SKM-1 (cell line): ENCODE results near the gene BMPR1B.

ENCODE experiments used
- DNase-seq: peaks from one replicate; lab custom pipeline; 2025; ENCODE audit not compliant: unreplicated experiment; lab: John Stamatoyannopoulos, UW

BMPR1B gene

DNA sequence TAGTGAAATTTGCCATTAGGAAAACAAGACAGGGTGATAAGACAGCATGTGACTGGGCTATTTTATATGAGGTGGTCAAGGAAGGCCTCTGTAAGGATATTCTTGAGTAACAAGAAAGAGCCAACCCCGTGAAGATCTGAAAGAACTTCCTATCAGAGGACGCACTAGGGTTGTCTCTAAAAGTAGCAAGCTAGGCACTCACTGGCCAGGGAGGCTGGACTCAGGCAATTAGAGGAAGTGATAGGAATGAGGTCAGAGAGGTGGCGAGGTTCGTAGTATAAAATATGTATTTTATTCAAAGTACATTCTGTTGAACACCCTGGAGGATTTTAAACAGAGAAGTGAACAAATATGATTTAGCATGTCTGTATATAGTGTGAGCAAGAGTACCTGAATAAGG lies 4.6 kb downstream of the BMPR1B start:
- DNase-seq = no peak

DNA sequence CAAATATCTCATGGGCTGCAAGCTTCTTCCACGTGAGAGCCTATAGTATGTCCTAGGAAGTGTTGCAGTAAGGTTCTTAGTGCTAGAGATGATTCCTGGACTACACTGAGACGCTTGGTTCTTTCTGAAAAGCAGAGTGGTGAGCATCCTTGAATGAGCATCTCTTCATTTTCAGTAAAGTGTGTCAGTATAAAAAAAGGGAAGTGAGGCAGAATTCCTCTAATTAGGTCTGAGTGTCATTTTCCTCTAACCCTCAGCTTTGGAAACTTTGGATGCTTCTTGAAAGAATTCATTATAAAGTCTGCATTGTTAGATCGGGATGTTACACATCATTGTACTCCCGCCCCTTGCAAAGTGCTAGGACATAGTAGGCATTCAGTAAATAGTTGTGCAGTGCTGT lies 5.2 kb downstream of the BMPR1B start:
- no peak for DNase-seq

DNA sequence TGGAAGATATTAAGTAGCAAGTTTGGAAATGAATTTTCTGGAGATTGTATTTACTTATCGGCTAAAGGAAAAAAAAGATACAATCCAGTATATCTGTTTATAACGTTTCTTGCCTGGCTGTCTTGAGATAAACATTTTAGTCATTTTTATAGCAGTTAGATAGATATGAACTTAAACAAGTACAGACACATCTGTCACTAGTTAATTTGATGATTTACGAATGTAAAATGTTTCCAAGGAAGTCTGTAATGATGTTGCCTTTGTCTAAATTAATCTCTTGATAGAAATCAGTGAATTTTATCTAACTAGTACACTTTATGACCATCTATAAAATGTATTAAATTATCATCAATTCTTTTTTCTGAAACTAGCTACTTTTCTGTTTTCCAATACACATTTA lies 5.7 kb downstream of the BMPR1B start:
- DNase-seq = no peak

- no peak for DNase-seq
Measured at GRCh38 chr4:94764069-94764468, 6.3 kb downstream of the BMPR1B start.

GRCh38 chr4:94765174-94765573 lies 7.4 kb downstream of the BMPR1B start:
- no peak for DNase-seq

DNA sequence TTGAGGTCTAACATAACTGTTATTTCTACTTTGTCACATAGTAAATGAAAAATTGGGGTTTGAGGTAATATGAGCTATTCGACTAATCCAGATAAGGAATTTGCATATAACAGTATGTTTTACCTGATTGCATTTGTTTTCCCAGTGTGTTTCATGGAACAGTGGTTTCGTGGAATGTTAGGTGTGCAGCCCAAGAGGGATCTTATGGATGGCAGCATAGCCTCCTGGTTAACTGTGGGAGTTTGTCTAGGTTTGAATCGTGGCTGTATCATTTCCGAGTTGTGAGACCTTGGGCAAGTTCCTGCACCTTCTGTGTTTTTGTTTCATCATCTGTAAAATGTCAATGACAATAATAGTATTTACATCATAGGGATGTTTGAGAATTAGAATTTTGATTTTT lies 7.9 kb downstream of the BMPR1B start:
- no peak for DNase-seq

DNA sequence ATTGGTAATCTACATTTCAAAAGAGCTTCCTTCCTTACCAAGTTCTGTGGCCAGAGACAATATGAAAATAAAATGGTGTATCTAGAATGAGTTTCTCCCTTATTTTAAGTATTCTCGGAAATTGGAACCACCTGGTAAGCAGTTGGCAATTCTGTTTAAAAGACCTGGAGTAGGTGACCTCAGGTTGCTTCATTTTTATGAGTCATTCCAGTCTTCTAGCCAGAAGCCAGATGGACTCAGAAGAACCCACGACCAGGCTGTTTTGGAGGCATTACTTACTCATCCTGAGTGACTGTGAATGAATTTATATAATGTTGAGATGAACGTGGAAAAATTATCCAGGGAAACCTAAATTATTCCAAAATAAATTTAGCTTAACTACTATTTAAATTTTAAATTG lies 9.1 kb downstream of the BMPR1B start:
- no peak for DNase-seq

GRCh38 chr4:94767446-94767845 lies 9.7 kb downstream of the BMPR1B start:
- DNase-seq = no peak

DNA sequence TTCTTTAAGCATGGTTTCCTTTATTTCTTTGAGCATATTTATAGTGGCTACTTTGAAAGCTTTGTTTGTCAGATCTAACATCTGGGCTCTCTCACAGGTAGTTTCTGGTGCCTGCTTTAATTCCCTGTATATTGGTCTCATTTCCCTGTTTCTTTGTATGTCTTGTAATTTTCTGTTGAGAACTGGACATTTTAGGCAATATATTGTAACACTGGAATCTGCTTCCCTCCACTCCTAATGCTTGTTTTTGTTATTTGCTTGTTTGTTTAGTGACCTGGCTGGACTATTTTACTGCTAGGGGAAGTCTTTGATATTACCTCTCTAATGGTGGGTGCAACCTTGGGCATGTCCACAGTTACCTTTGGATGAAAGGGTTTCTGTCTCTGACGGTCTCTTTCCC lies 25.0 kb downstream of the BMPR1B start:
- DNase-seq = no peak

DNA sequence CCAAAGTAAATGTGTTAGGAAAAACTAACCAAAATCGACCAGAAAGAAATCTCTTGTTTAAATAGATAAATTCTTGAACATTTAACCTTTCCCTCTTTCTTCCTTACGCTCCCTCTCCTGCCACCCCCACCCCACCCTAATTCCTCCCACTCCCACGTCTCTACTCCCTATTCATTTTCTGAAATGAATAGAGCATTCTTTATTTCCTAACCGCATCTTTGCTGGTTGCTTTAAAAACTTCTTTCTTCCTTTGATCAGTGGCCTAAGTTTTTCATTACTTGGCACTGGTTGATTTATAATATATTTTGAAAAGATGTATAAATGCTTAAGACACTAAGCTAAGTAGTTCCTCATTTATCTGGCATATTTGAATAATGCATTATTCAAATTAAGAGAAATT lies 33.9 kb downstream of the BMPR1B start:
- no peak for DNase-seq

DNA sequence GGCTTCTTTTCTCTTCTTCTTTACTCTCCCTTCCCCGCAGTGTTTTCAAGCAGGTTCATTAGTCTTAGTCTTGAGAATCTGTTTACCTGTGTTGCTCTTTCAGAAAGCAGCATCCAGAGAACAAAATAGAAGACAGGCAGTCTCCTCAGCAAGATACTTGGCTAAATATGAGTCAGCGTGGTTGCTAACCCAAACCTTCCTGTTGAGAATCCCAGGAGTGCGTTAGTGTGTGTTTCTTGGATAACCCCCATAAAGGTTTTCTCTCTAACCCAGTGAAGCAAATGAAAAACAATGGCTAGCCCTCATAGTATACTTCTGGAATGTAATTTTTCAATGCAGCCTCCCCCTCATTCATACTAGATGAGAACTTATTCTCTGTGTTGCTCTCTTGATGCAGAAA lies 41.1 kb downstream of the BMPR1B start:
- no peak for DNase-seq

- DNase-seq = no peak
Measured at GRCh38 chr4:94801016-94801415, 43.3 kb downstream of the BMPR1B start.

DNA sequence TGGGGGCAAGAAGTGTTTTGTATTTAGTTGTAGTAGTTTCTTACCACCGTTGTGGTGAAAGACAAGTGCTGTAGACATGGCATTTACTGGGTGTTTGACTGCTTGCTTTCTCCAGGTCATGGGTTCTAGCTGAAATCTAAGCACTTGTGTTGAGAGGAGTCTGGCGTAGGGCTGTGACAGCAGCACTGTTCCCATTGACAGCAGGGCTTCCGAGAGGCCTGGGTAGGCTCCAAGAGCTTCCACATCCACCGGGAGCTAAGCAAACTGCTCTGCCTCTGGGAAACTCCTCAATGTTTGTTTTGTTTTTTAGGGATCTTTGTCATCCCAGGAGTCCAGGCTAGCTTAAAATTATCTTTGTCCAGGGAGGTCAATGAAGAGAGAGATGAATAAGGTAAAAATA lies 44.3 kb downstream of the BMPR1B start:
- DNase-seq = no peak

- no peak for DNase-seq
Measured at GRCh38 chr4:94803181-94803580, 45.4 kb downstream of the BMPR1B start.

DNA sequence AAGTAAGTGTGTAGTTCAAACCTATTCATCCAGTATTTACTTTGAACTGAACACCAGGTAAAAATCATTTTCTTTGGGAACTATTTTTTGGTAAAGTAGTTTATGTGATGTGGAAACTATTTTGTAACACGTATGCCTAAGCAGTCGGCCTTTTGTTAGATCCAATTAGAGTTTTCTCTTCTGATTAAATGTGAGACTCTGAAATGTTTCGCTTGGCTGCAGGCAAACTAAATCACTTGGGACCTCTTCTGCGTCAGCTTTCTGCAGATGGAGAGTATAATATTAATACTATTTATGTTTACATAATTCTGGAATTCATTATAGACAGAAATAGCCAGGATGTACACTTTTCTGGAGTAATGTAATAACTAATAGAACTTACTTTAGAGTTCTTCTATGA lies 46.9 kb downstream of the BMPR1B start:
- DNase-seq = no peak

DNA sequence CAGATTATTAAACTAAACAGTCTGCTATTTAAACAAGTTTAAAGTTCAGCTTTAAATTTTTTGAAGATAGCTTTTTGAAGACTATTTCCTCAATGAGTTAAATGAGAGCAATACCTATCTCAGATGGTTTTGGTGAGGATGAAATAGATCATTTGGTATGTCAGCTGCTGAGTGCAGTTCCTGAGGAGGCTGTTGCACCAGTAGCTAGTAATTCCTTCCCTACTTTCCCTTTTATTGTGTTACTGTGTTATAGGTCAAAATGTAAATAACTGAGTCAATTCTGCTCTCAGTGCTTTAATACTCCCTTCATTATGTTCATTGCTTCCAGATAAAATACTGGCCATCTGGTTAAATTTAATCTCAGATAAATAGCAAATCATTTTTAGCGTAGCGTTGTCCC lies 48.6 kb downstream of the BMPR1B start:
- DNase-seq = no peak

DNA sequence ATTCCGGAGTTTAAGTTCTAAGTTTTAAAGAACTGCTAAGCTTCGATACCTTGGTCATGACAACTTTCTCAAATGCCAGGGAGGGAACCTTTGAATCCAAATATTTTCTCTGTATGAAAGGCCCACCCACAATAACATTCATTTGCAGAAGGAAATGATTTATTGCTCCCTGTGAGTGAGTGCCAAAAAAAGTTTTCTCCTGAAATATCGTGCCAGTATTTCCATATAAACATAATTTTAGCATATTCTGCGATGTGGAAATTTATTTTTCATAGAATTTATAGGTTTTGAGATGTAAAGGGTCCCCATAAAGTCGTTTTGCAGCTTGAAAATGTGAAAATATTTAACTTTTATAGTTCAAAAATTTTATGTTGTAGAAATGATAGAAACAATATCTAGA lies 53.9 kb downstream of the BMPR1B start:
- no peak for DNase-seq

- DNase-seq = no peak
Measured at GRCh38 chr4:94813221-94813620, 55.5 kb downstream of the BMPR1B start.

GRCh38 chr4:94814237-94814636 lies 56.5 kb downstream of the BMPR1B start:
- no peak for DNase-seq

- no peak for DNase-seq
Measured at GRCh38 chr4:94819371-94820168, 61.8 kb downstream of the BMPR1B start.

- no peak for DNase-seq
Measured at GRCh38 chr4:94826206-94826605, 68.5 kb downstream of the BMPR1B start.

- no peak for DNase-seq
Measured at GRCh38 chr4:94827481-94828110, 69.8 kb downstream of the BMPR1B start.

- DNase-seq = no peak
Measured at GRCh38 chr4:94828882-94829281, 71.1 kb downstream of the BMPR1B start.
